ENCODE results near the gene UBE2E2. TPM values are rescaled to one million over a fixed set of nuclear protein-coding genes. Genes with fewer than 3 reads are reported as not detected.
"Not testable (repeated sequence)": the region's sequence is repeated elsewhere in the genome, so short reads cannot be mapped to it uniquely, and the experiment has no call there.

Gene UBE2E2
- total and polyA plus RNA-seq, 9 donors, result 25.5 to 84.9 (median 38.5) TPM

GRCh38 chr3:23174426-23175039 is 28.6 kb upstream of the UBE2E2 start:
- Histone ChIP-seq H3K4me1 (ENCODE audit: insufficient read depth) (no peaks in the 10 kb centered on the region), H3K36me3 (no peaks in the 10 kb centered on the region), H3K4me3 (no peak overlapping the region), H3K27ac (no peak overlapping the region), H3K9me3 (no peaks in the 10 kb centered on the region), H3K27me3 (no peaks in the 10 kb centered on the region)
- intact Hi-C loops (cut with DNase I), result no loop called here
- no peak for TF ChIP-seq CTCF (IDR thresholded peaks at IDR 0.05)
- TF ChIP-seq EP300 (IDR thresholded peaks at IDR 0.05), result no peak
- no peak for TF ChIP-seq POLR2A (IDR thresholded peaks at IDR 0.05)
- 12 to 22% (median 13%) methylated on average over 3 of the region's 3 CpGs for WGBS, 3 donors
- DNase-seq, result peak in 3 of 5 donors; percentile 8 to 23 (median 19)

DNA sequence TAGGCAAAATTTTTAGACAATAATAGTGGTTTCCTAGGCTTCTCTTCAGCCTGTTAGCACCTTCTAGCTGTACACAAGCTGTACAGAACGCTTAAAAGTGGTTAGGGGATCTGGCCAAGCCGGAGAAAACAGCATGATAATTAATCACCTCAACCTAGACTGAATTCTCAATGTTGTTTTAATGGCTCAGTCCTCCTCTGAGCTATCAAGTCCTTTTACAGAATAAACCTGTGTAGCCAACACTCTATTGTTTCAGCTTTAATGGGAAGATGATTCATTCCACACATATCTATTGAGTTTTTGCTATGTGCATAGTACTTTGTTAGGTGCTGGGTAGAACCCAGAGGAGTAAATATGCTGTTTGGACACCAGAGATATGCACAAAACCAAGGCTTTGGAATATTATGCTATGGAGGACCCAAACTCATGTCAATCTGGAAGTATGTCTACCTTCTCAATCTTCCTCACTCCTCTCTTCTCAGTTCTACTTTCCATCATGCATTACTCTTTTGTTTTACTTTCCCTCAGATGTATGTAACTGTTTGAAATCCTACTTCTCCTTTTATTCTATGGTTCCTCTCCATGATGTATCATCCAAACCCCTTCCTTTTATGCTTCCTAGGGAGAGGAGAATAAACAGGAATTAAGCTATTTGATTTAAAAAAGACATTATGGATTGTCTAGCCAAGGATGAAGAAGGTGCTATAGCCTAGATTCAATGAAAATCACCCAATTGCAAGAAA is 27.6 kb upstream of the UBE2E2 start:
- H3K4me1 ChIP-seq (ENCODE audit: insufficient read depth), result no peaks in the 10 kb centered on the region
- no peak for DNase-seq
- no peak overlapping the region for H3K27ac ChIP-seq
- TF ChIP-seq EP300 (IDR thresholded peaks at IDR 0.05) (no peak), CTCF (IDR thresholded peaks at IDR 0.05) (no peak), POLR2A (IDR thresholded peaks at IDR 0.05) (no peak)
- intact Hi-C loops (cut with DNase I), result no loop called here
- no peak overlapping the region for H3K4me3 ChIP-seq
- no peaks in the 10 kb centered on the region for H3K36me3 ChIP-seq
- no peaks in the 10 kb centered on the region for H3K9me3 ChIP-seq
- no peaks in the 10 kb centered on the region for H3K27me3 ChIP-seq
- 53 to 66% (median 55%) methylated on average over 2 of the region's 2 CpGs for WGBS, 3 donors

DNA sequence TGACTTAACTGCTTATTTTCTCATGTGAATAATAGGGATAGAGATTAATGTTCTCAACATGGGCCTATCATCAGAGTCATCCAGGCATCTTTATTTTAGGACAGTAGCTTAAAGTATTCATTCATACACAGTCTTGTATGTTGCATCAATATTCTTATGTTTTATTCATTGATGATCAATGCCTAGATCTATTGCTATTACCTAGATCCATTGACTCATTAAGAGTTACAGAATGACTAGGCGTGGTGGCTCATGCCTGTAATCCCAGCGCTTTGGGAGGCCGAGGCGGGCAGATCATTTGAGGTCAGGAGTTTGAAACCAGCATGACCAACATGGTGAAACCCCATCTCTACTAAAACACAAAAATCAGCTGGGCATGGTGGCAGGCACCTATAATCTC is 26.3 kb upstream of the UBE2E2 start:
- H3K36me3 ChIP-seq; intact Hi-C loops (cut with DNase I): not testable (repeated sequence)

GRCh38 chr3:23182996-23183513 is 20.1 kb upstream of the UBE2E2 start:
- no peaks in the 10 kb centered on the region for H3K4me1 ChIP-seq (ENCODE audit: insufficient read depth)
- no peak for DNase-seq
- H3K4me3 ChIP-seq, result no peak overlapping the region
- H3K27ac ChIP-seq, result no peak overlapping the region
- H3K27me3 ChIP-seq, result no peaks in the 10 kb centered on the region
- 67 to 89% (median 83%) methylated on average over 3 of the region's 3 CpGs for WGBS, 3 donors
- intact Hi-C loops (cut with DNase I), result loop anchor here in 1 of 4 donors (10.0 kb wide), 1 partner anchor 612 kb away; no protein-coding TSS in a partner anchor
- H3K9me3 ChIP-seq, result no peaks in the 10 kb centered on the region
- TF ChIP-seq POLR2A (IDR thresholded peaks at IDR 0.05) (no peak), CTCF (IDR thresholded peaks at IDR 0.05) (no peak)
- H3K36me3 ChIP-seq, result no peaks in the 10 kb centered on the region

More for the DNA sequence above, 26.3 kb upstream of the UBE2E2 start:
- H3K27me3 ChIP-seq; H3K4me3 ChIP-seq; H3K27ac ChIP-seq; H3K4me1 ChIP-seq (ENCODE audit: insufficient read depth); DNase-seq; H3K9me3 ChIP-seq: not testable (repeated sequence)
- 82 to 97% (median 94%) methylated on average over 4 of the region's 4 CpGs for WGBS, 3 donors

GRCh38 chr3:23183731-23184130 is 19.4 kb upstream of the UBE2E2 start:
- Histone ChIP-seq H3K4me1 (ENCODE audit: insufficient read depth) (no peaks in the 10 kb centered on the region), H3K4me3 (no peak overlapping the region), H3K36me3 (no peaks in the 10 kb centered on the region), H3K27me3 (no peaks in the 10 kb centered on the region), H3K27ac (no peak overlapping the region), H3K9me3 (no peaks in the 10 kb centered on the region)
- TF ChIP-seq CTCF (IDR thresholded peaks at IDR 0.05) (no peak), POLR2A (IDR thresholded peaks at IDR 0.05) (no peak), EP300 (IDR thresholded peaks at IDR 0.05) (no peak)
- DNase-seq, result peak in 1 of 5 donors; percentile 28
- 33 to 45% (median 37%) methylated on average over 3 of the region's 3 CpGs for WGBS, 3 donors
- intact Hi-C loops (cut with DNase I), result loop anchor here in 1 of 4 donors (10.0 kb wide), 1 partner anchor 611 kb away; no protein-coding TSS in a partner anchor

Data from ovary (tissue), 9 donors.